Uterus (tissue), 4 donors: Measurements from ENCODE around the gene ASIC4. TPM values are rescaled to one million over a fixed set of nuclear protein-coding genes. Genes with fewer than 3 reads are reported as not detected.

ENCODE experiments used
- DNase-seq, 2 donors: peaks; one replicate each; pipeline ENCODE4 v3.0.0-alpha.2; 2019 to 2020
- H3K27ac ChIP-seq, 2 donors: fragments of 200-600 bp; sonication (generic); 1 replicate in 1 of 2; 2 replicates in 1 of 2; pipeline ENCODE4 v1.5.1; 2016 to 2018
- H3K27me3 ChIP-seq, 2 donors: fragments of 200-600 bp; sonication (generic); one replicate each; pipeline ENCODE4 v1.5.1; 2018 to 2019; ENCODE audit warnings: control low read depth in 1 of 2
- H3K36me3 ChIP-seq, 2 donors: fragments of 200-600 bp; sonication (generic); one replicate each; pipeline ENCODE4 v1.5.1; 2019; ENCODE audit warnings: control low read depth in 1 of 2
- H3K4me1 ChIP-seq, 2 donors: fragments of 200-600 bp; sonication (generic); one replicate each; pipeline ENCODE4 v1.5.1; 2018 to 2019; ENCODE audit warnings: control low read depth in 1 of 2
- H3K4me3 ChIP-seq, 2 donors: fragments of 200-600 bp; sonication (generic); 1 replicate in 1 of 2; 2 replicates in 1 of 2; pipeline ENCODE4 v1.5.1; 2018 to 2019; ENCODE audit warnings: mild to moderate bottlenecking in 1 of 2
- H3K9me3 ChIP-seq, 2 donors: fragments of 200-600 bp; sonication (generic); one replicate each; pipeline ENCODE4 v1.5.1; 2019; ENCODE audit warnings: control low read depth in 1 of 2
- CTCF ChIP-seq, 4 experiments: fragments of 200-600 bp in 2 of 4; fragments of 450-650 bp in 2 of 4; sonication (generic) in 2 of 4; IDR thresholded peaks; one replicate each; pipeline ENCODE4 v1.5.1; 2016 to 2019; ENCODE audit warnings: antibody characterized with exemption in 4 of 4, mild to moderate bottlenecking in 2 of 4, moderate library complexity in 1 of 4
- POLR2A ChIP-seq, 2 donors: fragments of 450-650 bp; IDR thresholded peaks; one replicate each; pipeline ENCODE4 v1.6.1; 2016; ENCODE audit warnings: antibody characterized with exemption in 2 of 2, mild to moderate bottlenecking in 1 of 2, moderate library complexity in 1 of 2
- intact Hi-C: fragments of 100-400 bp; cut with DNase I; formaldehyde crosslinking; loops from one replicate; pipeline ENCODE4 v1.15.1; 2023; ENCODE audit warnings: low total_unique reads
- total RNA-seq, 4 donors: library from RNA; depleted of rRNA in 3 of 4; stranded (reverse); fragments of >200 nt in 3 of 4; gene quantifications; one replicate each; pipeline versions ENCODE4 v1.1.0 to v1.2.4, GENCODE V29; 2014 to 2023
- donor health status: DM: yes; HTN: yes; CAD: no.

The ASIC4 gene
- total RNA-seq, 4 donors from 2014 or later: 0.21 to 0.30 TPM; not detected in 2

DNA sequence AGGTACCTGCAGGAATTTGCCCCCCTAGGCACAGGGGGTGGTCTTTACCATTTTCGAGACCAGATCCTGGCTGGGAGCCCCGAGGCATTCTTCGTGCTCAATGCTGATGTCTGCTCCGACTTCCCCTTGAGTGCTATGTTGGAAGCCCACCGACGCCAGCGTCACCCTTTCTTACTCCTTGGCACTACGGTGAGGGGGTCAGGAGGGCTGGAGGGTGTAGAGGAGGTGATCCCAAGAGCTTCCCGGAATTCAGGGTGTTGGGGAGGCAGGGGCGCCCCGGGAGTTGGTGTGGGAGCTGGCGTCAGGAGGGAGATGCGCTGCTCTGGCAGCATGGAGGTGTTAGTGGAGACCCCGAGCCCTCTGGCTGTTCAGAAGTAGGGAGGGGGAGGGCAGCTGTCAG is 12.4 kb upstream of the ASIC4 start:
- intact Hi-C loops: no loop called here

DNA sequence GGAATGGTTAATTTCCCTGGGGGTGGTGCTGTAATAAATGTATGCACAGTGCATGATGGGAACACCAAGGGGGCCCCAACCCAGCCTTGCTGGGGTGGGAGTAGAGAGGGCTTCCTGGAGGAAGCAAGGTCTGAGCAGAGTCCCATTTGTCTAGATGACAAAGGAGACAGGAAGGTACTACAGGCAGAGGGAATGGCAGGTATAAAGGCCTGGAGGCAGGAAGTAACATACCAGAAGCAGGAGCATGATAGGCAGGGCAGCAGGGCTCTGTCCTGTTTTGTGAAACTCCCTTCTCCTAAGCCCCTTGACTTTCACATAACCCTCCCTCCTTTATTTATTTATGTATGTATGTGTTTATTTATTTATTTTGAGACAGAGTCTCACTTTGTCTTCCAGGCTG is 11.7 kb upstream of the ASIC4 start:
- Histone ChIP-seq H3K36me3 (no peaks in the 10 kb centered on the region), H3K27ac (no peak overlapping the region), H3K27me3 (no peaks in the 10 kb centered on the region), H3K4me1 (no peaks in the 10 kb centered on the region), H3K4me3 (no peak overlapping the region), H3K9me3 (no peaks in the 10 kb centered on the region)
- TF ChIP-seq CTCF (IDR thresholded peaks at IDR 0.05) (no peak), POLR2A (IDR thresholded peaks at IDR 0.05) (no peak)
- intact Hi-C loops: no loop called here
- no peak for DNase-seq

More for the DNA sequence above, 12.4 kb upstream of the ASIC4 start:
- H3K27me3 ChIP-seq: no peaks in the 10 kb centered on the region
- no peaks in the 10 kb centered on the region for H3K36me3 ChIP-seq
- no peak for TF ChIP-seq POLR2A (IDR thresholded peaks at IDR 0.05)
- no peak for TF ChIP-seq CTCF (IDR thresholded peaks at IDR 0.05)
- H3K4me3 ChIP-seq: no peak overlapping the region
- no peak overlapping the region for H3K27ac ChIP-seq
- H3K4me1 ChIP-seq: peaks cover 0 to 4% of the 10 kb centered on the region in 2 donors
- peak in 1 of 2 donors; percentile 18 for DNase-seq
- H3K9me3 ChIP-seq: no peaks in the 10 kb centered on the region

DNA sequence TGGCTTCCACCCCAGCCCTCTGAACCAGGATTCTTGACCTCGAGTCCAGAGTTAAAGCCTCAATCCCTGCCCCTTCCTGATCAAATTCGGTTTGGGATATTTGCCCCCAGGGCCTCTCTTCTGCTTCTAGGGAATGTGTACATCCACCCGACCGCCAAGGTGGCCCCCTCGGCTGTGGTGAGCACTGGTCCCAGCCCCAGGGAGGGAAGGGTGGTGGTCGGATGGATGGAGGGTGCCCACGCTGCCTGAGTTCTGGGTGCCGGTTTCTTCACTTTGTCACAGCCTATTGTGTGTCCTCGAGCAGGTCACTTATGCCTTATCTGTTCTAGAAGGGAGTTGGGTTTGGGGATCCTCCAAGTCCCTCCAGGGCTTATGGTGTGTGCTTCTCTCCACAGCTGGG is 8.7 kb upstream of the ASIC4 start:
- Histone ChIP-seq H3K27me3 (no peaks in the 10 kb centered on the region), H3K27ac (no peak overlapping the region), H3K4me3 (no peak overlapping the region), H3K4me1 (peaks cover 0 to 13% of the 10 kb centered on the region in 2 donors), H3K9me3 (no peaks in the 10 kb centered on the region), H3K36me3 (no peaks in the 10 kb centered on the region)
- no peak for DNase-seq
- no peak for TF ChIP-seq CTCF (IDR thresholded peaks at IDR 0.05)
- TF ChIP-seq POLR2A (IDR thresholded peaks at IDR 0.05): no peak
- intact Hi-C loops: no loop called here

- Histone ChIP-seq H3K4me3 (no peak overlapping the region), H3K27me3 (no peaks in the 10 kb centered on the region), H3K9me3 (no peaks in the 10 kb centered on the region), H3K27ac (peak overlapping the region in 1 of 2 donors; percentile 35), H3K4me1 (peaks cover 0 to 13% of the 10 kb centered on the region in 2 donors), H3K36me3 (no peaks in the 10 kb centered on the region)
- DNase-seq: no peak
- intact Hi-C loops: no loop called here
- TF ChIP-seq CTCF (IDR thresholded peaks at IDR 0.05) (no peak), POLR2A (IDR thresholded peaks at IDR 0.05) (no peak)
Measured at GRCh38 chr2:219506153-219506801, 8.0 kb upstream of the ASIC4 start.

DNA sequence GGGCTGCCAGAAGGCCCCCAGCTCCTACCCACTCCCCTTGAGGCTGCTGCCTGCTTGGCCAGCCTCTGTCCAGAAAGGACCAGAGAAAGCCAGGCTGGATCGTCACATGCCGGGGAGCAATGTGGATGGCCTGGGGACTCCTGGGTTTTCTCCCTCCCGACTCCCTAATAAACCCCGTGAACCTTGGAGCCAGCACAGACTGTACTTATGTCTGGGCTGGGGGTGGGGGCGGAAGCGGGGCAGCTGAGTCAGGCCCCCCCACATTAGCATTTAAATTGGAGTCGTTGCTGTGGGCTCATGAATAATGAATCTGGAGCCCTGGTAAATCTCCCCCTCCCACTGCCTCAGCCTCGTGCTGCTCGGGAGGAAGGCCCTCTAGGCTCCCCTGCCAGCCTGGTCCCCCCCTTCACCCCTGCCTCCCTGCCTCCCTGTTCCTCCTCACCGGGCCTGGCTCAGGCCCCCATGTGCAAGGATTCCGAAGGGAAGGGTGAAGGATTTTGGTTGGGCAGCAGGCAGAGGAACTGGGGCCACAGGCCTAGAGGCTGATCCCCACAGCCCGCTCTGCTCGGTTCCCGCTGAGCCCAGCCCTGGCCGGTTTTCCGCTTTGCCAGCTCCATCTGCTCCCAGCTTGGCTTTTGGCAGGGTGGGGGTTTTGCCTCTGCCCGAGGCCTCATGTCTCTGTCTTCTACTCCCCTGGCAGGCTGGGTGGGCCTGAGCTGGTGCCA is 7.3 kb upstream of the ASIC4 start:
- intact Hi-C loops: no loop called here
- no peaks in the 10 kb centered on the region for H3K36me3 ChIP-seq

More for the DNA sequence above, 7.3 kb upstream of the ASIC4 start:
- TF ChIP-seq POLR2A (IDR thresholded peaks at IDR 0.05) (no peak), CTCF (IDR thresholded peaks at IDR 0.05) (no peak)
- Histone ChIP-seq H3K9me3 (no peaks in the 10 kb centered on the region), H3K4me1 (peaks cover 0 to 13% of the 10 kb centered on the region in 2 donors), H3K4me3 (no peak overlapping the region), H3K27me3 (no peaks in the 10 kb centered on the region), H3K27ac (peak overlapping the region in 1 of 2 donors; percentile 35)
- peak in 1 of 2 donors; percentile 16 for DNase-seq
